8988T (cell line): ENCODE data around the gene PLEKHM3.

Experiments used
- DNase-seq: peaks from one replicate; pipeline ENCODE4 v3.0.0; 2011

PLEKHM3 gene

DNA sequence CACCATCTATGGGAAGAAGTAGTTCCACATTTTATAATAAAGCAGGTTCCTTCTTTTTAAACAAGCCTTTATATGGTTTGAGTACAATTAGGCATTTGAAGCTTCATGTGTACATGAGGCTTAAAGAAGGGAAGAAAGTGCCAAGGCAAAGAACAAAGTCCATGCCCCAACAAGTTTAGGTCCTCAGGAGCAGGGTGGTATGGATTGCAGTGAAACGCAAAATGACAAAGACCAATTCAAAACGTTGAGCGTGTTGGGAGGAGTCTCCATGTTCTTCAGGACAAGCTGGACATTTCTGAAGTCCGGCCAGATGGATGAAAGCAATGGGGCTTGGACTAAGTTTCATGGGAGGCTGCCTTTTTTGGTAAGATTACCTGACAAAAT lies 176.8 kb downstream of the PLEKHM3 start:
- no peak for DNase-seq

DNA sequence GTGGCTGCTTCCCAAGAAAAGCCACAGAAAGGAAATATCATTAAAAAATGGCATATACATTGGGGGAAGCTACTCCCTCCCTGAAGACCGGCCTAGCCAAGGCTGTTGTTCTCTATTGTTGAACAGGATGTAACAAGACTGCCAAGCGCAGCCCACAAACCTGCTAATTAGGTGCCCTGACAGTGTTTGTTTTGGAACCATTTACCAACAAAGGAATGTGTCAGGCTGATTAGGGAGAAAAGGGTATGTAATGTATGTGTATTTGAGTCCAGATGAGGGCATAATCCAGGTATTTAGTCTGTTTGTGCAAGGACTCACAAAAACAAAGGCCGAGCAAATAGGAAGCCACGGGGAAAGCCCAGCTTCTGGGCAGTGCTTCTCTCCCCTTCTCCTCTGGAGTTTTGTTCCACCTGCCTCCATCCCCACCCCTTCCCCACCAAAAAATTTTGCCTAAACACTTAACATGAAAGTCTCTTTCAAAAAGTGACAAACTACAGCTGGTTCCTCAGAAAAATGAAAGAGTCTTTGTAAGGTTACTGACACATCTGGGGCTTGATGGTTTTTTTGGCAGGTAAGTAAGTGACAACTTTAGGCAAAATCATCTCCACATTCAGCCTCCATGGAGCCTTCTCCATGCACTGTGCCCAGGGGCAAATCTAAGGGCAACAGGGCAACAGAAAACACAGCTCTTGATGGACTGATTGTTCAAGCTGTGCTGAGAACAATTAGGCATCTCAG lies 177.4 kb downstream of the PLEKHM3 start:
- no peak for DNase-seq

DNA sequence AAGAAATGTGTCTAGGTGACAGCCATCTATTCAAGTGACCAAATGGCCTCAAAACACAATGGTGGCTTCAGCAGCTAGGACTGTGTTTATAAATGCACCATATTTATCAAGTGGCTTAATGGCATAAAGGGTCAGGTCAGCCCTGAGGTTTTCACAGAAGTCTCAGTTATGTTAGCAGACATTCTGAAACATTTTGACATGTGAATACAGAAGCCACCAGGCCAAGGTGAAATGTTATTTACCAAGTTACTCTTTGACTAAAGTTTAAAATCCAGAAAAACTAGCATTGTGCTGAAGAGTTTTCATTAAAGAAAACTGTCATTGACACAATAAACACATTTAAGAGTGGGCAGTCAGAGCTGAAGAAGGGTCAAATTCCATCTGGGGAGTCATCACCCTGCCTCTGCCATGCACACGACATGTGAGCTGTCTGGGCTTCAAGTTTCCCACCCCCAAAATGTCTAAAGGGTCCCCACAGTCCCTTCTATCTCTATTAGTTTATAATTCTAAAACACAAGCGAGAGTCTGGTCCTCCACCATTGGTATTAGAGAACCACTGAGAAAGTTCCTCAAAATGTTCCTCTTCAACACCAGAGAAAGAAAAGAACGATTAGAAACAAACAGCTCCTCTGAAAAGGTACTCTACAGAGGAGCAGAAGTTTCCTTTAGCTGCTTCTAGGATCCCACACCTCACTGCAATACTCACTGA lies 178.1 kb downstream of the PLEKHM3 start:
- no peak for DNase-seq

DNA sequence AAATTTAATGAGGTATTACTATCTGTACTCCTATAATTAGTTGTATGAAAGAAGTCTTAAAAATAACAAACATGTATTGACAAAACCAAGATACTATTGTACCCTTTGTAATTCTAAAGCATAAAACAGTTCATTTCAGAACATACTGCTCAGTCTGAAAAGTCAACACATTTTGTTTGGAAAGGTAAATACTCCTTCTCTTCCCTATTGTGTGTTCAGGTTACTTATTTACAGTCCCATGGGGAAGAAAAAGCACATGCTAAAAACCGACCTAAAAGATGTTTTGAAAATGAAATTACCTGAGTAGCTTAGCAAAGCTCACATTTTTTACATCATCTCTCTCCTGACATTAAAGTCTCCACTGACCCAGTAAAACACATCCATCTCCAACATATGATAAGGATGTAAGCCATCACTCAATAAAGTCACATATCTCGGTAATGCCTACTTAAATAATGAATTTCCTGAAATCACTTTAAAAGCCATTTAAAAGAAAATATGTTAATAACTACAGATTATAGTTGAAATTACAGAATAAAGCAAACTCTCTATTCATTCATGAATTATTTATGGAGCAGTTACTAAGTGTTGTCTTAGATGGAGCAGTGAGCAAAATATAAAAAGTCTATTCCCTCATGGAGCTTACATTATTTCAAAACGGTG lies 180.0 kb downstream of the PLEKHM3 start:
- no peak for DNase-seq

DNA sequence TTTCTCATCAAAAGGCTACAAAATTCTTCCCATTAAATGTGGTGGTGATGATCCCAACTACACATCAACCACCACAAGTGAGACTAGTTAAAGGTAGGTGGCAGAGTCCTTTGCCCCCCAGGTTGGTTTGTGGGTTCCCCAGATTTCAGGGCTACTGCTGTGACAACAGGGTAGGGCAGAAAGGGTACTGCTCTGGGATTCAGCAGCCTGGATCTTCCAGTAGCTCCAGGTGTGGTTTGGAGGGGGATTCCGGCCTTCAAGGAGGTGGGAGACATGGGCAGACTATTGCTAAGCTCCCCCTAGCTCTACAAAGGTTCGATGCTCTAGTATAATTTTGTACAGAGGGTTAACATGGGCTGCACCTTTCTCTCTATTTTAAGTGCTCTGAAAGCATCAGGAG lies 180.7 kb downstream of the PLEKHM3 start:
- no peak for DNase-seq

DNA sequence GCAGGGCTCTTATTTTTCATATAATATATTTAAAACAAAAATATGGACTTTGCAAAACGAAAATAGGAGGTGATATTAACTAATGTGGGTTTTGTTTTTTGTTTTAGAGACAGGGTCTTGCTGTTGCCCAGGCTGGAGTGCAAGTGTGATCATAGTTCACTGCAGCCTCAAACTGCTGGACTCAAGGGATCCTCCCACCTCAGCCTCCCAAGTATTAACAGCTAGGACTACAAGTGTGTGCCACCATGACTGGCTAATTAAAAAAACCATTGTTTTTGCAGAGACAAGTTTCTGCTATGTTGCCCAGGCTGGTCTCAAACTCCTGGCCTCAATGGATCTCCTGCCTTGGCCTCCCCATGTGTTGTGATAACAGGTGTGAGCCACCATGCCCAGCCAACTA lies 185.2 kb downstream of the PLEKHM3 start:
- DNase-seq = no peak

DNA sequence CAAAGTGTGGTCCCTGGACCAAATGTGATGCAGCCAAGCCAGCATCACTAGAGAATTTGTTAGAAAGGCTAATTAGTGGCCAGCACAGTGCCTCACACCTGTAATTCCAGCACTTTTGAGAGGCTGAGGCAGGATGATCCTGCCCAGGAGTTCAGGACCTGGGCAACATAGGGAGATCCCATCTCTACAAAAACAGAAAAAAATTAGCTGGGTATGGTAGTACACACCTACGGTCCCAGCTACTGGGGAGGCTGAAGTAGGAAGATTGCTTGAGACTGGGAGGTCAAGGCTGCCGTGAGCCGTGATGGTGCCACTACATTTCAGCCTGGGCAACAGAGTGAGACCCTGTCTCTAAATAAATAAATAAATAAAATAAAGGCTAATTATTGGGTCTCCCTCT lies 185.8 kb downstream of the PLEKHM3 start:
- DNase-seq = no peak

DNA sequence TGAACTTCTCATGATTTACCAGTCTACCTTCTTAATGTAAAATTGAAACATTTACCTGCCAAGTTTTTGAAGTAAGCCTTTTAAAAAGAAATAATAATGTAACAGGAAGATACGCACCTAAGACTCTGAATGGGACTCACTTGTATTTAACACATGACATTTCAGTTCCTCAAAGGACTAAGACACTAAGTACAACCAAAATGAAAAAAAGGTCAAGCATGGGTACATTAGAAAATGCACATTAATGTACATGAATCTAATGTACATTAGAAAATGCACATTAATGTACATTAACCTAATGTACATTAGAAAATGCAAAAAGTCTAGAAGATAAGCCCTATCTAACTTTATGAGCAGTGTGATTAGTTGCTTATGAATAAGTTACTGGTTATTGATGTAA lies 186.3 kb downstream of the PLEKHM3 start:
- no peak for DNase-seq

DNA sequence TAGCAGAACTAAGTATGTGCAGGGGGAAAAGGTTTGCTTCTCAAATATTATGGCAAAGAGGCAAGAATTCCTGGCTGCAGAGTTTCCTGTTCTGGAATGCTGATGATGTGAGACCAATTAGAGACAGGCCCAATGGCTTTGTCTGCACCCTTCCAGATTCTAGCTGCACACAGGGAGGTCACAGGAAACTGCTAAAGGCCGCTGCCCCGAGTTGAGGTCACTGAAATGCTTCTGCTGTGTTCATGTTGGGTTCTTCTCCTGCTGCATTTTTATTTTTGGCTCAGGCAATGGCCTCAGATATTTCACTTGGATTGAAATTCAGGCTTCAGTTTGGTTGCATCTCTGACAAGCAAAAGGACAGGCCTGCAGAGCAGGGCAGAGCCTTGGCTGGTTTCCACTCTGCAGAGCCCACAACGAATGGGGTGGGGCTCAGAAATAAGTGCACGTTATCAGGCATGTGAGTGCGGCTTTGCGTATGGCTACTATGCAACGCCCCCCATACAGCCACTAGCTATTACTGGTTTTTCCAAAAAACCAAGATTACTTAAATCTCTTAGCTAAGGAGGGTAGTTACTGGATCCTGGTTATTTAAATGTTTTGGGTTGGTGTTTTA lies 188.7 kb downstream of the PLEKHM3 start:
- DNase-seq = no peak

DNA sequence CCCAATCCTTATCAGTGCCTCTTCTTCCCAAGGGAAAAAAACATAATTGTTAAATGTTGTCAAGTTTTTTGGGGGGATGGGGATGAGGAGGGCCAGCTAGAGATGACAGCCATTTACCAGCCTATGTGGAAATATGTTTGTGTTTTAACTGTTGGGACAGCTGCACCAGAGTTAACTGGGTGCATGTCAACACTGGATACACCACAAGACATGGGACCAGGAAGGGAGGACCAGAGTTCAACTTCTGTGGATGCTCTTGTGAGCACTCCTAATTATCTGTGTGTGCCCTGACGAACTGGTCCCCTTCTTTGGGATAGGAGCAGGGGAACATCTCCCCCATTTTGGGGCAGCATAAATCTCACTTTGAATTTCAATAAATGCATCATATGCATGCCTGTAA lies 189.5 kb downstream of the PLEKHM3 start:
- no peak for DNase-seq

DNA sequence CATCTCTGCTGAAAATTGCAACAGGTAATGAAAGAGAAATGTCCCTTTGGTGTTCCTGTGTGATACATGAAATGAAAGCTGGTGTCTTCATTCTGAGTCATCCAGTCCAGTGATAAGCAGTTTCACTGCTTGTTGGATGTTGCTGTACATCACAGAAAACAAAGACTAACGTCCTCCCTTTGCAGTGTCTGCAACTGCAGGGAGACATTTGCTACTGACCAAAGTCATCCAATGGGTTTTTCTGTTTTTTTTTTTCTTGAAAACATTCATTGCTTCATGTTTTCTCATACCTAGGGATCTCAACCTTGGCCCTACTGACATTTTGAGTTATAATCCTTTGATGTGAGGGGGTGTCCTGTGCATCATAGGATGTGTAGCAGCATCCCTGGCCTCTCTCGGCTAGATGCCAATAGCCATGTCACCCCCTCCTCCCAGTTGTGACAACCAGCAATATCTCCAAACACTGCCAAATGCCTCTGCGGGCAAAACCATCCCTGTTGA lies 192.0 kb downstream of the PLEKHM3 start:
- DNase-seq = no peak

DNA sequence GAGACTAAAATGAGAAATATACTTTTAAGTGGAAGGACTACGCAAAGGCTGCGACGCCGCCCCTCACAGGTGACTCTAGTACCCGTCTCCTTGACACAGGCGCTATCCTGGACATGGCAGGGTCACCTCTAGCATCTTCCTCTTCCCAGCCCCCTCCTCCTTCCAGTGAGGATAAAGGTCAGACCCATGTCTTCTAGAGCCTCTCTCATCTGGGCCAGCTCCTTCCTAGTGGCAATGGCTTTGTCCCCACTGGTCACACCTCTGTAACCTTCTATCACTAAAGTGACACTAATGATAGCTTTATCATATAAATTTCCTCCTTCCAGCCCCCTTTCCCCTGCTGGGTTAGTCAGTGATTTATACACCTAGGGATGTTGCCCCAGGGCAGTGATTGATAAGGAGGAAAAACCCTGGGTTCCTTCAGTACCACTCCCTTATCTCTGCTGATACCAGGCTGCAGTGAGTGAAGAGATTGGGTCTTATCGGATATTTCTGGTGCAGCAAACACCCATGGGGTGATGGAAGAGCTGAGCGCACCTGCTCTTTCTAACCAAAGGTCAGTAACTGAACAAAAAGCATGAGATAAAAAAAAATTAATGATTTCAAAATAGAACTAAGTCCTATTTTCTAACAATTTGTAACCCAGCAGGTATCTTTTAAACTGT lies 193.6 kb downstream of the PLEKHM3 start:
- no peak for DNase-seq

DNA sequence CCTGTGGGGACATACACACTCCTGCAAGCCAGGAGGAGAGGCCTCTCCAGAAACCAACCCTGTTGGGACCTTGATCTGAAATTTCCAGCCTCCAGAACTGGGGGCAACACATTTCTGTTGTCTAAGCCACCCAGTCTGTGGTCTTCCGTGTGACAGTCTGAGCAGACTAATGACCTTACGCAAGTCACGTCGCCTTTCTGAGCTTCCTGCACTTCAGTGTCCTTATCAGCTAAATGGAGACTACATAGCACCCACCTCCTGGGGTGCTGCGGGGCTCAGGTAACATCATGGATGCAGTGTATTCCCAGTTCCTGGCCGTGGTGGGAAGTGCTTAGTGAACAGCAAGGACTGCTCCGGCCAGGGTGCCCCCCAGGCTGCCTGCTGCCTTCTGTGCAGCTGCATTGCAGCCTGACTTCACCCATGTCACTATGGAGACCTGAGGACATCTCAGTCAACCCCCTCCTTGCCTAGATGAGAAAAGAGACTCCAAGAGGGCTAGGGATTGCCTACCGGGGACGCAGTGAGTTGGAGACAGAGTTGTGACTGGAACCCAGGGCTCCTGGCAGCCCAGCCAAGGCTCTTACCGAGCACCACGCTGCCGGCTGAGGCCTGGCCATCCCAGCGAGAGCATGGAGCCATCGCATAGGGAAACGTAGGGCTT lies 194.4 kb downstream of the PLEKHM3 start:
- no peak for DNase-seq

DNA sequence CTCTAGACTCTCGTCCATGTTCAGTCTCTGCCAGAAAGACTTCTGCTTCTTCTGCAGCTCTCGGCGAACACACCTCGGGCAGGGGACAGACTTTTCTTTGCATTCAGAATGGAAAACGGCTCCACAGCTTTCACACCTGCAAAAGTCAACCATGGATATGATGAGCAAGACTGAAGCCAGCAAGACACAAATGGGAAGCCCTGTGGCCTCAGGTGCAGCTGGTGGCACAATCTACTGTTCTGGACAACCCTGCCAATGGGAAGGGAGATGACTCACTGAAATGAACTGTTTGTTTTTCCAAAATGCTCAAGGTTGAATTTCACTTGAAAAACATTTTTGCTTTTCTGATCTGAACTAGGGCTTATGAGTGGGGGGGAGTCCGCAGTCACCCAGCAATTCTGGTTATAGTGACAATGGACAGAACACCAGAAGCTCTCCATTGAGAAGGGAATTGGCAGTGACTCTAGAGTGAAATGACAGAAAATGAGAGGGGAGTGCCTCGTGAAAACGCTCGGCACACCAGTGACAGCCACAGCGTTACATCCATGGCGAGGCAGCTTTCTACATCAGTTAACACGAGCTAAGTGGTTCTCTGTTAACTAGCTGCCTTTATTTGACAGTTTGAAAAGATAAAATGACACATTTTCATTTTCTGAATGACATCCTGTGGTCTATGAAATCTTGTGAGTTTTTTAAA lies 196.8 kb downstream of the PLEKHM3 start:
- no peak for DNase-seq

DNA sequence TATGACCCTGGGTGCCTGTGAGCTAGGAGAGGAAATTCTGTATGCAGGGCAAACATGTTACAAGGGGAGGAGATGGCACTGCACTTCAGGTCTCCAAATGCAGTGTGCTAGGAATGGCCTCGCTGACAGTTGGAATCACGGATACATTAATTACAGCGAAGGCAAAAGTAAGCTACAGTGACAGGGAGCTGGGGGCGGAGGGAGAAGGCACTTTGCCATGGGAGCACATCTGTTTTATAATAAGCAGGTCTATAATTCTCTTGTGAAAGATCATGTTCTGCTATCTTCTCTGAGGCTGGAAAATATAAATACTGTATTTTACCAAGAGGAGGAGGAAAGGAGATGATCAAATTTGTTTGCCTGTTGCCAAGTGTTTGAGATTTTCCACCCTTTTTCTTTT lies 199.3 kb downstream of the PLEKHM3 start:
- DNase-seq = no peak

DNA sequence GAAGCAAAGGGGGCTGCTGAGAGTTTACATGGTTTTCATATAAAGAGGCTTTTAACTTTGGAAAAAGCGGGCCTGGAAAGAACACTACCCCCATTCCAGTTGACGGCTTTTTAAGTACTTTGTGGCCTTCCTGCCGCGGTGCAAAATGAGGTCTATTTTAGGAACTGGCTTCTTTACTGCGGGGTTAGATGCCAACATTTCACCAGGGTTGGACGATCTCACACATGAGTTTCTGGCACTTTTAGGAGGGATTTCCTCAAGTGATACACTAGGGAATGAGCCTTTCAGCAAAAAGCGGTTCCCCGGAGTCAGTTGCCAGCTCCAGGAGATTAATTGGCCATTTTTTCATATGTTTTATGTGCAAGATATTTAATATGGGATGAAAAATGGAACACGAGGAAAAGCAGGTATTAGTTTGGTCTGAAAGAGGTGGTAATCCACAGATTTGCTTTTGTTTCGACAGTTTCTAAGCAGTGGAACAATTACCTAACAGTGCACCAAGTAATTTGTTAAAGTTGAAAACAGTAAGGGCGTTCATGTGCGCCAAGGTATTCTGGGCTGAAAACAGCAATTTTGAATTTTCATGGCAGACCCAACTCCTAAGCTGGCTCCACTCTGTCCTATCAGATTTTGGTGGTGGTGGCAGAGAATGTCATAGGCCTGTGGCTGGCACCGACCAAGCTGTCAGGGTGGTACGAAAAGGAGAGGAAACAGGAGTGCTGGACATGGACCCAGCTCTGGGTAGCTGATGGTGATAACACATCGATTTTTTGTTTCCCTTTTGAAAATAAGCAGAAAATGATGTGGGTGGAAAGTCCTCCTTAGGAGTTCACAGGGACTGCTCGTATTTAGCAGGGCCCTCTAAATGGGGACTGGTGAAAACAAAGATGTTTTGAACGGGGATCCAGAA lies 200.0 kb downstream of the PLEKHM3 start:
- no peak for DNase-seq

DNA sequence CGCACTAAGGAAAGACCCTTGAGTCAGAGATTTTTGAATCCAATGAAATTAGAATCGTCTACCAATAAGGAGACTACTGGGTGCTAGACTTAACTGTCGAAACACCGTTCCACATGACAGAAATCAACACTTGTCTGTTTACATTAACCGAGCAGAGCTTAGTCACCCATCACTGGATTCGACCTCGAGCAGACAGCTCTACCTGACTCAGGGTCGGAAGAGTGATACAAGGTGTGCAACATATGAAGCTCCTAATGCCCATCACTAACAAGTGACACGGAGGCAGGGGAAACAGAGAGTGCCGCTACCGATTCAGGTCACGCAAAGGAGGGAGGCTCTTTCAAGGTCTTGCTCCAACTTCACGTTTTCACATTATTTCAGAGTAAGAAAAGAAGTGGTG lies 201.5 kb downstream of the PLEKHM3 start:
- no peak for DNase-seq

DNA sequence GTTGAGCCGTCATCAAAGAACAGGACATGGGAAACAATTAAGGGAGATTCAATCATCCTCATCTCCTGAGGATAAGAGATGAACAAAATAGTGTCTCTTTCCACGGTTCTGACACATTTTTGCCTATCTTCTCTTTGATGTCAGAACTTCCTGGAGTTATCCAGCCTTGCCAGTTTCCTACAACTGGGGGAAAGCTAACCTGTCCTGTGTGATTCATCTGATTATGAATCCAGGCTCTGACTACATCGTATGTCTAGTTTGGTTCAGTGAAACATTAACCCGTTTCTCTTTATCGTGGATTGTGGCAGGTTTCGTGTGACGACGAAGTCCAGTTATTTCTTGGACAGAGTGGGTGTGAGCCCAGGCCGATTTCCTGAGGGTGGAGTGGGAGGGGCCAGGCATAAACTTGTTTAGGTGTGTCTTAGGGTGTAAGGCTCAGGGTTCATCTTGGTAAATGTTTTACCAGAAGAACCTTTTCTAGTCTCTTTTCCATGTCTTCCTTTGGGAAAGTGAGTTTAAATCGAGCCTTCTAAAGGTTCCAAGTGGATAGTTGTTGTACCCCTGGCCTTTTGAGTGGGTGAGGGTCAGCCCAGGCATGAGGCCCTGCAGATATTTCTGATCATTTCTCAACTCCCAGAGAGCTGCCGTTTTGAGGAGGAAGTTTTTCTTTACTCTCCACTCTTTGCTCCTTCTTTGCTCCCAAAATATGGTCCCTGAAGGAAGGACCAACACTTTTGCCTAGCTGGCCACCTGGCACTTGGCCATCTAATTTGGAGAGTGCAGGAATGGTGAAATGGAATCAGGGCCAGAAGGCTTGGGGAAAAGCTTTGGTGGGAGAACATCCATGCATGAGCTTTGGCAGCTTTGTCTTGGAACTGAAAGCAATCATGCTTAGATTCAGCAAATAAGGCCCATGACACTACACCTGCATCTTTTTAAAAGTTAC lies 205.2 kb downstream of the PLEKHM3 start:
- no peak for DNase-seq

DNA sequence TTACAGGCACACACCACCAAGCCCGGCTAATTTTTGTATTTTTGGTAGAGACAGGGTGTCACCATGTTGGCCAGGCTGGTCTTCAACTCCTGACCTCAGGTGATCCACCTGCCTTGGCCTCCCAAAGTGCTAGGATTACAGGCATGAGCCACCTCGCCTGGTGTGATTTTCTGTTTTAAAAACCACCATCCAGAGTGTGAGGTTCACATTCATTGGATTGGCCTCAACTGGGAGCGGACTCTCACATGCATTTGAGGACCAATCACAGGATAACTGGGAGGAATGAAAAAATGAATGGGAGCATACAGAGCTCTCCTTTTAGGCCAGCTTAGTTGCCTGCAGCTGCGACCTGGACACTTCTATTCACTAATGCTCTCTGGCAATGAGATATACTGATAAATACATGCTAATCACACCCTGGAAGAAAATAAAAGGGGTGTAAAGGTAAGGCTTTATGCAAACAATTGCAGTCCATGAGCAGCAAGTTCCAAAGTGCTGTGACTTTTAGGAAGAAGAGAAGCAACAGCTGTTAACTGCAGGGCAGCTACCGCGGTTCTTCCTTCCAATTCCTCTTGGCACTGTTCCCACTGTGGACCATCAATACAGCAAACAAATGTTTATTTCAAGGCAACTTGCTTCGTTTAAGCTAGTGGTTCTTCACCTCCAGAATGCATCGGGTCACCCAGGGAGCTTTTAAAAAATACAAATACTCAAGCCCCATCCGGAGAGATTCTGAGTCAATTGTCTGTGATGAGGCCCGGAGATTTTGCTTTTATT lies 206.1 kb downstream of the PLEKHM3 start:
- no peak for DNase-seq
